HCT116 (cell line): ENCODE results near the gene SF3B4. TPM values are rescaled to one million over a fixed set of nuclear protein-coding genes. Genes with fewer than 3 reads are reported as not detected.

Experiments used
- ATAC-seq: fragments of 200-7000 bp; cut with Tn5 transposase; 2 replicates; pipeline ENCODE4 v1.9.1; 2020; ENCODE audit warnings: mild to moderate bottlenecking, moderate library complexity
- BruUV-seq: library from RNA; stranded (reverse); fragments of 400-500 nt; replicated peaks from 2 replicates; lab custom pipeline; 2021; lab: Mats Ljungman, UMichigan
- CTCF ChIA-PET: fragments of 300-600 bp; sonication (Branson Sonifier 250); formaldehyde crosslinking; loops from one replicate; lab custom pipeline; 2021; ENCODE audit warnings: antibody characterized with exemption; lab: Charles Lee
- POLR2A ChIA-PET: fragments of 300-600, 350-600 bp; sonication (Branson Sonifier 250); formaldehyde crosslinking; loops from one replicate; lab custom pipeline; 2021; ENCODE audit warnings: antibody characterized with exemption; lab: Charles Lee
- RAD21 ChIA-PET, 2 experiments: fragments of 300-600 bp; sonication (Branson Sonifier 250); formaldehyde crosslinking; loops; one replicate each; lab custom pipeline; 2023; ENCODE audit warnings: low total read pairs in 2 of 2; ENCODE audit not compliant: uncharacterized antibody in 2 of 2, unreplicated experiment in 2 of 2, low non-redundant PET in 1 of 2; lab: Charles Lee
- DNase-seq: peaks from one replicate; pipeline ENCODE4 v3.0.0-alpha.2; 2010; ENCODE audit warnings: low read depth, low spot score
- H2AFZ ChIP-seq: fragments of 200-600 bp; shearing (Covaris generic), sonication (generic); 2 replicates; pipeline ENCODE4 v1.6.1; 2017; ENCODE audit warnings: low read depth, mixed run types, mixed read lengths, antibody characterized with exemption, low read length; ENCODE audit not compliant: poor library complexity, severe bottlenecking
- H3K27ac ChIP-seq: 2 replicates; pipeline ENCODE4 v1.5.1; 2012; ENCODE audit warnings: low read depth, low read length
- H3K27me3 ChIP-seq: fragments of 200-600 bp; sonication (generic); 2 replicates; pipeline ENCODE4 v1.6.1; 2016; ENCODE audit warnings: mixed run types, low read length, mixed read lengths; ENCODE audit not compliant: insufficient read depth
- H3K36me3 ChIP-seq, 2 experiments: fragments of 200-500 bp in 1 of 2; fragments of 200-600 bp in 1 of 2; sonication (Bioruptor generic) in 1 of 2; sonication (generic) in 1 of 2; 2 replicates each; pipeline versions ENCODE4 v1.5.1 to v1.6.1; 2014 to 2016; ENCODE audit warnings: low read length in 2 of 2, inconsistent platforms in 1 of 2, mixed read lengths in 1 of 2, mixed run types in 1 of 2; ENCODE audit not compliant: insufficient read depth in 2 of 2, control insufficient read depth in 1 of 2
- H3K4me1 ChIP-seq, 2 experiments: fragments of 200-600 bp in 1 of 2; sonication (generic) in 1 of 2; 2 replicates each; pipeline versions ENCODE4 v1.5.1 to v1.6.1; 2012 to 2017; ENCODE audit warnings: low read length in 2 of 2, inconsistent platforms in 1 of 2, mild to moderate bottlenecking in 1 of 2, mixed read lengths in 1 of 2, mixed run types in 1 of 2, moderate library complexity in 1 of 2; ENCODE audit not compliant: insufficient read depth in 2 of 2, control insufficient read depth in 1 of 2
- H3K4me2 ChIP-seq: fragments of 200-600 bp; sonication (generic); 2 replicates; pipeline ENCODE4 v1.6.1; 2017; ENCODE audit warnings: mixed run types, low read length, mixed read lengths
- H3K4me3 ChIP-seq, 2 experiments: fragments of 200-600 bp in 1 of 2; sonication (generic) in 1 of 2; replicated peaks in 1 of 2; 2 replicates each; pipeline ENCODE4 v1.5.1; 2011 to 2016; ENCODE audit warnings: low read length in 2 of 2, control low read depth in 1 of 2, low read depth in 1 of 2, mild to moderate bottlenecking in 1 of 2, mixed read lengths in 1 of 2, mixed run types in 1 of 2
- H3K79me2 ChIP-seq: fragments of 200-600 bp; sonication (generic); 2 replicates; pipeline ENCODE4 v1.6.1; 2017; ENCODE audit warnings: mild to moderate bottlenecking, mixed run types, low read length, moderate library complexity, mixed read lengths; ENCODE audit not compliant: insufficient read depth
- H3K9ac ChIP-seq: fragments of 200-600 bp; sonication (generic); 2 replicates; pipeline ENCODE4 v1.6.1; 2016; ENCODE audit warnings: low read length, mixed read lengths
- H3K9me2 ChIP-seq: fragments of 200-600 bp; sonication (generic), shearing (Covaris generic); 2 replicates; pipeline ENCODE4 v1.6.1; 2017; ENCODE audit warnings: mixed run types, mild to moderate bottlenecking, moderate library complexity; ENCODE audit not compliant: insufficient read depth
- H3K9me3 ChIP-seq, 2 experiments: fragments of 200-500 bp in 1 of 2; fragments of 200-600 bp in 1 of 2; sonication (Bioruptor generic) in 1 of 2; sonication (generic) in 1 of 2; 2 replicates each; pipeline ENCODE4 v1.6.1; 2014 to 2017; ENCODE audit warnings: low read length in 2 of 2, mixed read lengths in 2 of 2, inconsistent platforms in 1 of 2, low read depth in 1 of 2, mild to moderate bottlenecking in 1 of 2, mixed run types in 1 of 2, moderate library complexity in 1 of 2; ENCODE audit not compliant: control insufficient read depth in 1 of 2, insufficient read depth in 1 of 2
- H4K20me1 ChIP-seq: fragments of 200-600 bp; sonication (generic), shearing (Covaris generic); 2 replicates; pipeline ENCODE4 v1.6.1; 2017; ENCODE audit warnings: mixed run types, mild to moderate bottlenecking, moderate library complexity; ENCODE audit not compliant: insufficient read depth
- ELF1 ChIP-seq: IDR thresholded peaks from 2 replicates; pipeline ENCODE4 v1.6.1; 2012; ENCODE audit warnings: low read depth, borderline replicate concordance
- EZH2 ChIP-seq: fragments of 200-600 bp; sonication (generic); IDR thresholded peaks from 2 replicates; pipeline ENCODE4 v1.6.1; 2017; ENCODE audit warnings: antibody characterized with exemption, mixed run types
- EZH2phosphoT487 ChIP-seq: fragments of 200-600 bp; IDR thresholded peaks from 2 replicates; pipeline ENCODE4 v1.6.1; 2018; ENCODE audit warnings: antibody characterized with exemption, borderline replicate concordance
- FOSL1 ChIP-seq: IDR thresholded peaks from 2 replicates; pipeline ENCODE4 v1.6.1; 2012; ENCODE audit warnings: low read depth
- POLR2A ChIP-seq: IDR thresholded peaks from 2 replicates; pipeline ENCODE4 v1.7.0; 2011; ENCODE audit warnings: borderline replicate concordance; ENCODE audit not compliant: insufficient read depth, insufficient read length; ENCODE audit errors: extremely low read depth
- POLR2AphosphoS5 ChIP-seq: IDR thresholded peaks from 2 replicates; pipeline ENCODE4 v1.6.1; 2011; ENCODE audit warnings: mild to moderate bottlenecking, low read depth, low read length, moderate library complexity
- RAD21 ChIP-seq: IDR thresholded peaks from 2 replicates; pipeline ENCODE4 v1.6.1; 2012; ENCODE audit warnings: low read depth, mild to moderate bottlenecking
- SP1 ChIP-seq: IDR thresholded peaks from 2 replicates; pipeline ENCODE4 v1.6.1; 2012; ENCODE audit warnings: low read depth
- TCF7L2 ChIP-seq: IDR thresholded peaks from 2 replicates; pipeline ENCODE4 v1.7.0; 2011; ENCODE audit warnings: borderline replicate concordance, inconsistent platforms; ENCODE audit not compliant: insufficient read depth, insufficient read length; ENCODE audit errors: extremely low read depth
- YY1 ChIP-seq: IDR thresholded peaks from 2 replicates; pipeline ENCODE4 v1.6.1; 2011; ENCODE audit warnings: low read length, low read depth, moderate library complexity, mild to moderate bottlenecking; ENCODE audit not compliant: insufficient replicate concordance; ENCODE audit errors: extremely low read depth
- ZFX ChIP-seq: fragments of 450-650 bp; IDR thresholded peaks from 2 replicates; pipeline ENCODE4 v1.6.1; 2017
- ZNF274 ChIP-seq: fragments of 200-500 bp; sonication (Bioruptor generic); IDR thresholded peaks from 2 replicates; pipeline ENCODE4 v1.6.1; 2014; ENCODE audit warnings: mild to moderate bottlenecking, low read depth, low read length, inconsistent platforms
- intact Hi-C: fragments of 100-400 bp; cut with micrococcal nuclease; formaldehyde crosslinking; loops from 2 replicates; pipeline ENCODE4 v1.10.0; 2022
- total RNA-seq: library from RNA; stranded (reverse); gene quantifications from one replicate; pipeline ENCODE4 v1.2.1, GENCODE V29; 2021; ENCODE audit not compliant: unreplicated experiment
- TF ChIP-seq, protein P1 (sequence below): IDR thresholded peaks from 2 replicates; pipeline ENCODE4 v1.6.1; 2012
- TF ChIP-seq, protein P2 (sequence below): IDR thresholded peaks from 2 replicates; pipeline ENCODE4 v1.6.1; 2011; ENCODE audit warnings: mild to moderate bottlenecking, low read length, moderate library complexity; ENCODE audit not compliant: insufficient replicate concordance; ENCODE audit errors: extremely low read depth
- TF ChIP-seq, protein P3 (sequence below): IDR thresholded peaks from 2 replicates; pipeline ENCODE4 v1.6.1; 2012; ENCODE audit warnings: low read depth
- TF ChIP-seq, protein P4 (sequence below), 3 experiments: fragments of 200-600 bp in 1 of 3; sonication (generic) in 1 of 3; IDR thresholded peaks in 2 of 3; conservative IDR thresholded peaks in 1 of 3; 2 replicates each; pipeline ENCODE4 v1.5.1; 2012 to 2017; ENCODE audit warnings: low read depth in 2 of 3, low read length in 2 of 3, antibody characterized with exemption in 1 of 3, borderline replicate concordance in 1 of 3, control low read depth in 1 of 3, mild to moderate bottlenecking in 1 of 3, mixed read lengths in 1 of 3, mixed run types in 1 of 3, moderate library complexity in 1 of 3; ENCODE audit not compliant: insufficient read depth in 1 of 3

SF3B4 gene
- total RNA-seq, 1 experiment from 2014 or later, result 88.5 TPM

DNA sequence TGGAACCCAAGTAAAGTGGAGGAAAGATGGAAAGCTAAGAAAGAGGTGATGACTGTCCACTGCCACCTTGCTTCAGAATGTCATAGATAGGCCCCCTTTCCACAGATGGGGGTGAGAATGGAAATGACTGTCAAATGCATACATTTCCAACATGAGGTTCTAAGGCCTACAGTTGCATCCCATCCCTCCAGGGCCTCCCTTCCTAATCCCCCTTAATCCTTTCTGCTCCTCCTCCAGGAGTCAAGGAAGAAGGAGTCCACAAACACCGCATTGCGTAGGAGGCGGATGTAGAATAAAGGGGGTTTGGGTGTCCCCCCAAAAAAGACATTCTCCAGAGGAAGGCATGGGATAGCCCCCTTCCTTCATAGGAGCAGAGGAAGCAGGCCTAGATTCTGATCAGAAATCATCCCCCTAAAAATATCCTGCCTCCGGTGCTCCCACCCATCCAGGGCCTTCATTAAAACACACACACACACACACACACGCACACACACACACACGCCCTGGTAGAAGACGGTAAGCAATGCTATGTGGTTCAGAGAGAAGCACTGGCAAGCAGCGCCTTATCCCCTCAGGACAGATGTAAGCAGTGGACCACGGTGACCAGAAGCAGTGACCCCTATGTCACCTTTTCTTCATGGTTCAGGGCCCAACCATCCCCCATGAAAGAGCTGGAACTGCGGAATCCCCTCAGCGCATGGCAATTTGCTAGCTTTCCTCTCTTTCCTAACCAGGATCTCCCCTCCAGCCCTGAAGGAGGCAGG lies 12.0 kb downstream of the SF3B4 start (continued):
- TF ChIP-seq, protein P1, sequence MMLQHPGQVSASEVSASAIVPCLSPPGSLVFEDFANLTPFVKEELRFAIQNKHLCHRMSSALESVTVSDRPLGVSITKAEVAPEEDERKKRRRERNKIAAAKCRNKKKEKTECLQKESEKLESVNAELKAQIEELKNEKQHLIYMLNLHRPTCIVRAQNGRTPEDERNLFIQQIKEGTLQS, result no peak
- no peak for TF ChIP-seq SP1
- TF ChIP-seq, protein P2, sequence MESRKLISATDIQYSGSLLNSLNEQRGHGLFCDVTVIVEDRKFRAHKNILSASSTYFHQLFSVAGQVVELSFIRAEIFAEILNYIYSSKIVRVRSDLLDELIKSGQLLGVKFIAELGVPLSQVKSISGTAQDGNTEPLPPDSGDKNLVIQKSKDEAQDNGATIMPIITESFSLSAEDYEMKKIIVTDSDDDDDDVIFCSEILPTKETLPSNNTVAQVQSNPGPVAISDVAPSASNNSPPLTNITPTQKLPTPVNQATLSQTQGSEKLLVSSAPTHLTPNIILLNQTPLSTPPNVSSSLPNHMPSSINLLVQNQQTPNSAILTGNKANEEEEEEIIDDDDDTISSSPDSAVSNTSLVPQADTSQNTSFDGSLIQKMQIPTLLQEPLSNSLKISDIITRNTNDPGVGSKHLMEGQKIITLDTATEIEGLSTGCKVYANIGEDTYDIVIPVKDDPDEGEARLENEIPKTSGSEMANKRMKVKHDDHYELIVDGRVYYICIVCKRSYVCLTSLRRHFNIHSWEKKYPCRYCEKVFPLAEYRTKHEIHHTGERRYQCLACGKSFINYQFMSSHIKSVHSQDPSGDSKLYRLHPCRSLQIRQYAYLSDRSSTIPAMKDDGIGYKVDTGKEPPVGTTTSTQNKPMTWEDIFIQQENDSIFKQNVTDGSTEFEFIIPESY, result no peak
- TF ChIP-seq FOSL1, result no peak
- no peak for TF ChIP-seq EZH2phosphoT487
- TF ChIP-seq RAD21, result no peak

DNA sequence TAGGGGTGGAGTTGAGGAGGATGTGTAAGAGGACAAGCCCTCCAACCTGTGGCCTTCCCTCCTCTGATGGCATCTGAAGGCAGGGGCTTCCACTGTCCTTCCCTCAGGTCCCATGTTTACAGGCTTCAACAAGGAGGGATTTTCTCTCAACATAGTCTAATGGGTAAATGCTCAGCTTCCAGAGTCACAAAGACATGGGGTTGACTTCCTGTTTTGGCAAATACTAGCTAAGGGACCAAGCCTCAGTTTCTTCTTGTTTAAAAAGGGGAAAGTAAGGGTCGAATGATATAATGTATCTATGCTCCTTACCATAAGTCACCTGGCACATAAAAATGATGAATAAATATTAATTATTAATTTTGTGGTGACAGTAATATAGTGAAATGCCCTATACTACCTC lies 13.1 kb downstream of the SF3B4 start:
- TF ChIP-seq EZH2 (no peak), YY1 (no peak), TCF7L2 (no peak), POLR2A (no peak), ELF1 (no peak), POLR2AphosphoS5 (no peak), SP1 (no peak), EZH2phosphoT487 (no peak), RAD21 (no peak), ZFX (no peak), ZNF274 (no peak)
- TF ChIP-seq, protein P3, sequence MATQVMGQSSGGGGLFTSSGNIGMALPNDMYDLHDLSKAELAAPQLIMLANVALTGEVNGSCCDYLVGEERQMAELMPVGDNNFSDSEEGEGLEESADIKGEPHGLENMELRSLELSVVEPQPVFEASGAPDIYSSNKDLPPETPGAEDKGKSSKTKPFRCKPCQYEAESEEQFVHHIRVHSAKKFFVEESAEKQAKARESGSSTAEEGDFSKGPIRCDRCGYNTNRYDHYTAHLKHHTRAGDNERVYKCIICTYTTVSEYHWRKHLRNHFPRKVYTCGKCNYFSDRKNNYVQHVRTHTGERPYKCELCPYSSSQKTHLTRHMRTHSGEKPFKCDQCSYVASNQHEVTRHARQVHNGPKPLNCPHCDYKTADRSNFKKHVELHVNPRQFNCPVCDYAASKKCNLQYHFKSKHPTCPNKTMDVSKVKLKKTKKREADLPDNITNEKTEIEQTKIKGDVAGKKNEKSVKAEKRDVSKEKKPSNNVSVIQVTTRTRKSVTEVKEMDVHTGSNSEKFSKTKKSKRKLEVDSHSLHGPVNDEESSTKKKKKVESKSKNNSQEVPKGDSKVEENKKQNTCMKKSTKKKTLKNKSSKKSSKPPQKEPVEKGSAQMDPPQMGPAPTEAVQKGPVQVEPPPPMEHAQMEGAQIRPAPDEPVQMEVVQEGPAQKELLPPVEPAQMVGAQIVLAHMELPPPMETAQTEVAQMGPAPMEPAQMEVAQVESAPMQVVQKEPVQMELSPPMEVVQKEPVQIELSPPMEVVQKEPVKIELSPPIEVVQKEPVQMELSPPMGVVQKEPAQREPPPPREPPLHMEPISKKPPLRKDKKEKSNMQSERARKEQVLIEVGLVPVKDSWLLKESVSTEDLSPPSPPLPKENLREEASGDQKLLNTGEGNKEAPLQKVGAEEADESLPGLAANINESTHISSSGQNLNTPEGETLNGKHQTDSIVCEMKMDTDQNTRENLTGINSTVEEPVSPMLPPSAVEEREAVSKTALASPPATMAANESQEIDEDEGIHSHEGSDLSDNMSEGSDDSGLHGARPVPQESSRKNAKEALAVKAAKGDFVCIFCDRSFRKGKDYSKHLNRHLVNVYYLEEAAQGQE, result no peak
- TF ChIP-seq, protein P4, sequence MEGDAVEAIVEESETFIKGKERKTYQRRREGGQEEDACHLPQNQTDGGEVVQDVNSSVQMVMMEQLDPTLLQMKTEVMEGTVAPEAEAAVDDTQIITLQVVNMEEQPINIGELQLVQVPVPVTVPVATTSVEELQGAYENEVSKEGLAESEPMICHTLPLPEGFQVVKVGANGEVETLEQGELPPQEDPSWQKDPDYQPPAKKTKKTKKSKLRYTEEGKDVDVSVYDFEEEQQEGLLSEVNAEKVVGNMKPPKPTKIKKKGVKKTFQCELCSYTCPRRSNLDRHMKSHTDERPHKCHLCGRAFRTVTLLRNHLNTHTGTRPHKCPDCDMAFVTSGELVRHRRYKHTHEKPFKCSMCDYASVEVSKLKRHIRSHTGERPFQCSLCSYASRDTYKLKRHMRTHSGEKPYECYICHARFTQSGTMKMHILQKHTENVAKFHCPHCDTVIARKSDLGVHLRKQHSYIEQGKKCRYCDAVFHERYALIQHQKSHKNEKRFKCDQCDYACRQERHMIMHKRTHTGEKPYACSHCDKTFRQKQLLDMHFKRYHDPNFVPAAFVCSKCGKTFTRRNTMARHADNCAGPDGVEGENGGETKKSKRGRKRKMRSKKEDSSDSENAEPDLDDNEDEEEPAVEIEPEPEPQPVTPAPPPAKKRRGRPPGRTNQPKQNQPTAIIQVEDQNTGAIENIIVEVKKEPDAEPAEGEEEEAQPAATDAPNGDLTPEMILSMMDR (IDR thresholded peaks at IDR 0.05 in 2 of 3, conservative IDR thresholded peaks at IDR 0.05 in 1 of 3; ENCODE audit: borderline replicate concordance in 1 of 3, insufficient read depth in 1 of 3, low read depth in 2 of 3, low read length in 2 of 3), result no peak
- no peaks in the 10 kb centered on the region for H3K4me1 ChIP-seq
- H3K9me2 ChIP-seq, result no peaks in the 10 kb centered on the region
- H3K27ac ChIP-seq, result no peak overlapping the region
- H3K9ac ChIP-seq, result no peak overlapping the region
- H4K20me1 ChIP-seq, result no peaks in the 10 kb centered on the region
- no peaks in the 10 kb centered on the region for H3K36me3 ChIP-seq
- no peak overlapping the region for H2AFZ ChIP-seq
- H3K4me3 ChIP-seq, result no peak overlapping the region
- H3K4me2 ChIP-seq, result no peak overlapping the region
- H3K27me3 ChIP-seq, result no peaks in the 10 kb centered on the region
- BruUV-seq, result no TSS peak
- ChIA-PET CTCF (no interaction called here), POLR2A (no interaction called here), RAD21 (no interaction called here)
- intact Hi-C loops, result no loop called here
- H3K9me3 ChIP-seq, result no peaks in the 10 kb centered on the region
- ATAC-seq, result no peak
- no peaks in the 10 kb centered on the region for H3K79me2 ChIP-seq
- DNase-seq, result no peak
